Activated CD8-positive, alpha-beta memory T cell treated with anti-CD3 and anti-CD28 coated beads for 4 hours (primary cell): ENCODE results near the gene PTDSS2.

Experiments used
- DNase-seq, 2 donors: peaks; one replicate each; pipeline ENCODE4 v3.0.0-alpha.2; 2020; ENCODE audit warnings: low read depth in 2 of 2

Gene PTDSS2

DNA sequence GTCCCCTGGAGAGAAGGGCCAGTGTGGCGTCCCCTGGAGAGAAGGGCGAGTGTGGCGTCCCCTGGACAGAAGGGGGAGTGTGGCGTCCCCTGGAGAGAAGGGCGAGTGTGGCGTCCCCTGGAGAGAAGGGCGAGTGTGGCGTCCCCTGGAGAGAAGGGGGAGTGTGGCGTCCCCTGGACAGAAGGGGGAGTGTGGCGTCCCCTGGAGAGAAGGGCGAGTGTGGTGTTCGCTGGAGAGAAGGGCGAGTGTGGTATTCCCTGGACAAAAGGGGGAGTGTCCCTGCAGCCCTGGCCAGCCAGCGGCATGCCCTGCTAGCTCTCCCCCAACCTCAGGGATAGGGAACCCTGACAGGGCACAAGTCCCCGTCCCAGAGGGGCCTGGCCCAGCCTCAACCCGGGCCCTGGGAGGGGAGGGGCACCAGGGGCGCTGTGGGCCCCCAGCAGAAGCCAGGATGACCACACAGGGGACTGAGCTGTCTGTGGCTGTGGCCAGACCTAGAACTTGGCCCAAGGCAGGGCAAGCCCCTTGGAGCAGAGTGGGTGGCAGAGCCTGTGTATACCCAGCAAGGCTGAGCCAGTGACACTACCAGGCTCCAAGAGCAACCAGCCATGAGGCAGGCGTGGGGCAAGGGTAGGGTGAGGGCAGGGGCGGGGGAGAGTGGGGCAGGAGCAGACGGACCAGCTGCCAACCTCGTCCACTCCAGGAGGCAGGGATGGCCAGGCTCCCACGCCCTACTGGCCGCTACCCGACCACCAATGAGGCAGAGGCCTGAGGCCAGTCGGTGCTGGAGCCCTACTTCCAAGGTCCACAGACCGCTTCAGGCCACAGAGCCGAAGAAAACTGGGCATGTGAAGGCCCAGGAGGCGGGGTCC, 81.1 kb downstream of the PTDSS2 start:
- DNase-seq: no peak

DNA sequence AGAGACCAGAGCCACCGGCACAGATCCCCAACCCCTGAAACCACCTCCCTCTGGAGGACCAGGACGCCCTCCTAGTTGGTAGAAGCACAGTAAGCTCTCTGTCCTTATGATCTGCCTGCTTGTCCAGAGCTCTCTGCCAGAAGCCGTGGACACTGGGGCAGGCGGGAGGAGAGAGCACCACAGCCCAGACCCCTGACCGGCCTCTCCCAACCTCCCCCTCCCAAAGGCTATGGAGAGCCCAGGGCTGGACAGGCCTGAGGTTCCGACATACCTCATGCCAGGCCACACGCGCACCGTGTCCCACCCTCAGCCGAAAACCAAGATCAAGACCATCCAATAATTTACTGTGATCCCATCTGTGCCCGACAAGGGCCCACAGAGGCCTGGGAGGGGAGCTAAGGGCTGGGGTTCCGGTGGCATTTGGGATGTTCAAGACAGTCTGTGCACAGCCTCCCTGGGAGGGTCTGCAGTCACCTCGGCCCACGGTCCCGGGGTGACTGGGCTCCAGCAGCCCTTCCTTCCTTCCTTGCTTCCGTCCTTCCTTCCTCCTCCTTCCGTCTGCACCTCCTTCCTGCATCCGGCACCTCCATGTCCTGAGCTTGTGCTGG, 81.9 kb downstream of the PTDSS2 start:
- no peak for DNase-seq

DNA sequence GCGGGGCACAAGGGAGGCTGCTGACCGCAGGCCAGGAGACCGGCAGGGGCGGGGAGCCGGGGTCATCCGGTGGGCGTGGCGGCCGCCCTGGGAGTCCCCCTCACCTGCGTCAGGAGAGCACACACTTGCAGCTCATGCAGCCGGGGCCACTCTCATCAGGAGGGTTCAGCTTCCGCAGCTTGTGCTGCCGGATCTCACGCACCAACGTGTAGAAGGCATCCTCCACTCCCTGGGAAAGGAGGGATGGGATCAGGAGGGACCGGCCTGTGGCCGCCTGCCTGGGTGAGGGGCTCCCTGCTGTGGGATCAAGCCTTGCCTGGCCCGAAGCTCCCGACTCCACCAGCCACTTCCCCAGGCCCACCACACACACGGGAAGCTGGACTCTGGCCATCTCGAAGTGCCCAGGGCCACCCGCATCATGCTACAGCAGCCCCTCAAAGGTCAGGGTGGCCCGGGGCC, 82.5 kb downstream of the PTDSS2 start:
- DNase-seq: no peak

DNA sequence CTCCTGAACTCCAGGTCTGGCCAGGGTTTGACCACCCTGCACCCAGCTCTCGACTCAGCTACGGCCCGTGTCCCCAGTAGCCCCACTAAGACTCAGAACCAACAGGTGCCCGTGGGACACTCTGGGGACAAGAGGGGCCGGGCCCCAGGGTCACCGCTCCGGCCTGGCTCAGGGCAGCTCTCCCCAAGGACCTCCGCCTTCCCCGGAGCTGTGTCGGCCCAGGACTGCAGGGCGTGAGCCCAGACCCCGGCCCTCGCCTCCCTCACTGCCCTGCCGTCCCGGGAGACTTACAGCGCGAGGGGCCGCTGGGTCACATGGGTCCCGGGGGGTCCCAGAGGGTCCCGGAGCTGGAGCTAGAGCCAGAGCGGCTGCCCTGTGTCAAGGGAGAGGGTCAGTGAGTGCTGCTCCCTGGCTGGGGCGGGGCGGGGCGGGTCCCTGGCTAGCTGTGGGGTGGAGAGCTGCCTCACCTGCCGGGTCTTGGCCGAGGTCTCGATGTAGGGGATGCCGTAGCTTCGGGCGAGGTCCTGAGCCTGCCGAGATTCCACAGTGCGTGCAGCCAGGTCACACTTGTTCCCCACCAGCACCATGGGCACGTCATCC, 83.0 kb downstream of the PTDSS2 start:
- no peak for DNase-seq

DNA sequence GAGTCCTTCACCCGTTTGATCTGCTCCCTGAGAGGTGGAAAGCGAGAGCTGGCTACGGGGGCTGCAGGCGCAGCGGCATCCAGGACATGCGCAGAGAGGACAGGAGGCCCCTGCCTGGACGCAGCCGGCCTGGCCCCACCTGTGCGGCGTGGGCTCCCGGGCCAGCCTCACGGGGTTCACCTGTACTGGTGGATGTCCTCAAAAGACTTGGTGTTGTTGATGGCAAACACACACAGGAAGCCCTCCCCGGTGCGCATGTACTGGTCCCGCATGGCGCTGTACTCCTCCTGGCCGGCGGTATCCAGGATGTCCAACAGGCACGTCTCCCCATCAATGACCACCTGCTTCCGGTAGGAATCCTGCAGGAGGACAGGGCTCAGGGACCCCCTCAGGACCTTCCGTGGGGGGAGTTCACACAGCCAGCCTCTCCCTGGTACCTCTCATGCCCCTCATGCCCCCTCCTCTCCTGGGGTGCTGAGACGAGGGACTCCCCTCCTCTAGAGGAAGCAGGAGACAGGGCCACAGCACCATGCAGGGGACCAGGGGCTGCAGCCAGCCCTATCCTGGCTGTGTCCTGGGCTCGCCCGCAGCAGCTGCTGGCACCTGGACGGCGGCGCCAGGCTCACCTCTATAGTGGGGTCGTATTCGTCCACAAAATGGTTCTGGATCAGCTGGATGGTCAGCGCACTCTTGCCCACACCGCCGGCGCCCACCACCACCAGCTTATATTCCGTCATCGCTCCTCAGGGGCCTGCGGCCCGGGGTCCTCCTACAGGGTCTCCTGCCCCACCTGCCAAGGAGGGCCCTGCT, 83.7 kb downstream of the PTDSS2 start:
- DNase-seq: no peak

DNA sequence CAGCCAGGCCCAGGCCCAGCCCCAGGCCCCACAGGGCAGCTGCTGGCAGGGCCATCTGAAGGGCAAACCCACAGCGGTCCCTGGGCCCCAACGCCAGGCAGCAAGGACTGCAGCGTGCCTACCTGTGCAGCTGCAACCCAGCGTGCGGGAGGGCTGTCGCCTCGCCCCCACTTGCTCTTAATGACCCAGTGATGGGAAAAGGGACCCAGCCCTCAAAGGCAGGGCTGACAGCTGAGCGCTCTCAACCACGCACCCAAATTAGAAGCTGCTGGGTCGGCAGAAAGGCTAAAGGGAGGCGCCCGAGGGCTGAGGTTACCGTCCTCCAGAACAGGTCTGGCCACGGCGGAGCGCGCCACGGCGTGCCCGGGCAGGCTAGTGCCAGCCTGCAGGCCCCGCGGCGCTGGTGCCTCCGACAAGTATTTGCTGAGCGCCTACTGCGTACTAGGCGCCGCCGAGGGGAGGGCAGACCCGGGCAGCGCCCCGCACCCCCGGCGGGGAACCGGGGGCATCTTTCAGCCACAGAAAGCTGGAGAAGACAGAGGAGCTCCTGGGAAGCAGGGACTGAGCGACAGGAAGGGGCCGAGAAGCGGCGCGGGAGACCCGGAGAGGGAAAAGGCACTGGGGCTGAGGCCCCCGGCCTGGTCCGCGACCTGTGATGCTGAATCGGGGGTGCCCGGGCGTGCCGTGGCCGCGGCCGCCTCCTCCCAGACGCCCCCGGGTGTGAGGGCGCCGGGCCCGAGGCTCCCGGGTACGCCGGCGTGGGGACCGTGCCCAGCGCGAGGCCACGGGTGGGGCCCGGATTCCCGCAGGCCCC, 84.5 kb downstream of the PTDSS2 start:
- DNase-seq: no peak

DNA sequence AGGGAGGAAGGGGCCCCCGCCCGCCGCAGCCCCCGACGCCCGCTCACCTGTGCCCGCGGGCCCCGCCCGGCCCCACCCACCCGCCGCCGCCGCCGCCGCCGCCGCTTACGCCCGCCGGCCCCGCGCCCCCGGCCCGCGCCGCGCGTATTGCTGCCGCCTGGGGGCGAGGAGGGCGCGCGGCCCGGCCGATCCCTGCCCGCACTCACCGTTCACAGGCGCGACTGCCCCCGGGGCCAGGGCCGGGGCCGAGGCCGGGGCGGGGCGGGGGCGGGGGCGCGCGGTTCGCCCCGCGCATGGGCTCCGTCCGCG, 85.1 kb downstream of the PTDSS2 start:
- no peak for DNase-seq

DNA sequence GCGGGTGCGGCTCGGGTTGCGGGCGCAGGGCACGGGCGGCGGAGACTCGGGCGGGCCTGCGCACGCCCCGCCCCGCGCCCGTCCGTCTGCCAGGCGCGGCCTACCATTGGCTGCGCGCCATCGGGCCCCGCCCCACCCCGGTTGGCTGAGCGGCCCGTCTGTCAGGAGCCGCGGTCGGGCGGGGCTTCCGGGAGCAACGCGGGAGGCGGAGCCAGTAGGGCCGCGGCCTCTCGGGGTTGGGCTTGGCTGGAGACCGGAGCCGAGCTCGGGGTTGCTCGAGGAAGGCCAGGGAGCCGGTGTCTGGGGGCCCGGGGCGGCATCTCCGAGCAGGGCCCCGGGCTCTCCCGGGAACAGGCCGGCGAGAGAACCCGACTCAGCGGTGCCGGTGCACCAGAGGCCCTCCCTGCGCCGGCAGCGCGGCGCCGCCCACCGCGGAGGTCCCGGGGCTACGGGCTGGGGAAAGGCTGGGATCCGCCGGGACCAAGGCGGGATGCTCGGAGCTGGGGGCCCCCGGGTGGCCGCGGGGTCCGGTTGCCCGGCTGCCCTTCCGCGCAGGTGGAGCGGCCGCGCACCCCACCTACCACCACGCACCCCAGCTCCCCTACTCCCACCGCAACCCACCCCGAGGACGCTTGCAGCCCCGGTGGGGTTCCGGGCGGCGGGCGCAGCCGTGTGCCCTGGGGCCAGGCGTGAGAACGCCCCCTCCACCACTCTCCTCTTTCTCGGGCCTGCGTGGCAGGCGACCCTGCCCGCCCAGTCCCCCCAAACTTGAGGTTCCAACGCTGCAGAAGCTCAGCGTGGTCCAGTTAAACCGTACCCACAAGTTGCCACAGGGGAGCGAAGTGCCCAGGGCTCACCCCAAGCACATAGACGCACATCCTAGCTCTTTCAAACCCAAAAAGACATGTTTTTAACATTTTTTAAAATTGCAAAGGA, 85.7 kb downstream of the PTDSS2 start, which contains the start of gene HRAS:
HRAS (minus strand) TSS at position 58 of the 936 bp plus-strand sequence.
- peak; percentile 86 to 89 for DNase-seq

DNA sequence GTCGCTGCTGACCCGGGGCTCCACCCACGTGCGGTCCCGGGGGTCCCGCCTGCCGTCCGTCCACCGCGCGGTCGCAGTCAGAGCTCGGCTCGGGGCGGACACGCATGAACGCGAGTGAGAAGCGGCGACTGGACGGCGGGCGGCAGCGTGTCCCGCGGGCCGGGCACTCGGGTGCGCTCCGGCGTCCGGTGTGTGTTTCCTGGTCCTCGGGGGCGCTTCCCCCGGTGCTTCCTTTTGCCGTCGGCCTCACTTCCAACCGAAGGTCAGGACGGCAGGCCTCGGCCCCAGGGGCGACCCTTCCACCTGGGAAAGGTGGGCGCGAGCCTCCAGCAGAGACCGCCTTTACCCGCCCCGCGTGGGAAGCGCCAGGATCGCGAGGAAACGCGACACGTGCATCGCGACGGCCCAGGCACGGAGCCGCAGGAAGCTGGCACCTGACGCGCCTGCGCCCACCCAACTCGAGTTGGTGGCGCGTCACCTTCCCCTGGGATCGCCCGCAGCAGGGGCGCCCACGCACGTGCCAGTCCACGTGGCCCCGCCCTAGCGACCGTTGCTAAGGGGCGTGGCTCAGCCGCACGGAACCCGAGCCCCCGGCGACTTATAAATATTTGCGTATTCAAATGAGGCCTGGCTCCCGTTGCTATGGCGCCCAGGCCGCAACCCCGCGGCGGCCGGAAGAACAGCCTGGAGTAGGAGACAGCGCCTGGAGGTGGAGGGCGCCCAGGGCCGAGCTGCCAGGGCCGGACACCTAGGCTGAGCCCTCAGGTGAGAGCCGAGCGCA, 87.0 kb downstream of the PTDSS2 start, which contains the start of gene LRRC56:
LRRC56 (plus strand) TSS at position 687 of the 781 bp plus-strand sequence. CDS start 3,158 bp downstream, outside the sequence.
- DNase-seq: peak; percentile 85 to 89

DNA sequence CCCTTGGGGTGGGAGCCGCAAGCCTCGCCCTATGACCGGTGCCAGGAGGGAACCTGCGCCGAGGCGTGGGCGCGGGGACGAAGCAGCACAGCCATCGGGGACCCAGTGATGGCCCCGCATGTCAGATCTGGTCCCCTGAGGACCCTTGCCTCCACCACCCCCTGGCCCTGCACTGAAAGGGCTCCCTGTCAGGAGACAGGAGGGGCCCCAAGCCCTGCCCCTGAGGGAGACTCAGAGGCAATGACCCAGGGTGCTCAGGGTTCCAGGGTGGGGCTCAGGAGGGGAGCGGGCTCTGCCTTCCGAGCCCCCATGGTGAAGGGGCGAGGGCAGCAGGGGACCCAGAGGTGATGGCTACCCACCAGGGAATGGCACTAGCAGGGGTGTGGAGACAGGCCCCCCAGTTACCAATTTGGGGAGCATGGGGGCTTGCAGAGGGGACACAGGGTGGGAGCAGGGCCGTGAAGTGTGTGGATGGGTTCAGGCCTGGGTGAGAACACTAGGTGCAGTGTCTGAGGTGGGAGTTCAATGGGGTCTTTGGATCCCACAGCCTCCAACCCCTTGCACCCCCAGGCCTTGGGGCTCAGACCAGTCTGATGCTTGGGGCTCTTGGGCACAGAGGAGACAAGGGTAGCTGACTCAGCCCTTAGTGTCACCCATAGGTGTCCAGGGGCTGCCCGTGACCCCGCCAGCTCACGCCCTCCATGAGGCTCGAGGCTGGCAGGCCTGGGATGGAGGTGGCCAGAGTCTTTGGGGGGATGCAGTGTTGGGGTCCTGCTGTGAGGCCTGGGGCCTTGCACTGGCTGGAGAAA, 87.7 kb downstream of the PTDSS2 start:
- no peak for DNase-seq

DNA sequence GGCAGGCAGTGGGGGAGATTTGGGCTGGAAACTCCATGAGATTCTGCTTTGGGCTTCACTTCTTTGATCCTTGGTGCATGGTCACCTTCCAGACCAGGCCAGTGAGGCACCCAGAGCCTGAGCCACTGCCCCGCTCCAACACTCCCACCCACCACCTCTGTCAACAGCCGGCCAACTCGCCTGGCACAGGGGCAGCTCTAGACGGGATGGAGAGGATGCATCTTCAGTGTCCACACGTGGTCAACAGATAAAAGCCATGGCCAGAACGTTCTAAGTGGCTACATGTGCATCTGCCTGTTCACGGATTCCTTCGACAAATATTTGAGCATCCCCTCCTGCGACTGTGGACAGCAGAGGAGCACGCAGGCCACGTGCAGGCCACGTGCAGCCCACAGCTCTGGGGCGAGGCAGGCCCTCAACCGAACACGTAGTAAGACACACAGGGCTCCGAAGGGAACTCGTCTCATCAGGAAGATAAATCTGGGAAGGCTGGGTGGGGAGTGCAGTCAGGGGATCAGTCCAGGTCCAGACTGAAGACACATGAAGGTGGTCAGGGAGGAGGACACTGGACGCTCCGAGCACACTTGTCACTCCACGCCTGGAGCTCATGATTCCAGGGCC, 88.5 kb downstream of the PTDSS2 start:
- no peak for DNase-seq

DNA sequence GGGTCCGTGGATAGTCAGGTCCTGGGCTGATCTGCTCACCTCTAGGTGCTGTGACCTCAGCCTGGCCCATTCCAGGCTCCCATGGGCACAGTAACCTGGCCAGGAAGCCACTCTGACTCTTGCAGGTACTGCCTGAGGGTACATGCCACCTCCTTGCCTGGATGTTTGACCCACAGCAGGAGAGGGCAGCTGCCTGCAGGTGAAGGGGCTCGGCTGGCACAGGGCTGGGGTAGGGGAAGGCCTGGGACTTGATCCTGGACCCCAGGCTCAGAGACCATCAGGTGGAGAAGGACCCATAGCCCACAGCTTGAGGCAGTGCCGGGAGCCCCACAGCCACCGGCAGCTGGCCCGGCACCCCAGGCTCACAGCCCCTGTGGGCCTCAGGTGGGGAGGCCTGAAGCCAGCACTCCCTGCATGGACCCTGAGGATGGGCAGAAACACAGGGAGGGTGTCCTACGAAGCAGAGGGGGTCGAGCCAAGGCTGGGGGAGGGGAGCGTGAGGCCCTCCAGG, 89.9 kb downstream of the PTDSS2 start:
- no peak for DNase-seq
